H1 (cell line): Measurements from ENCODE around the gene UBR1. TPM values are rescaled to one million over a fixed set of nuclear protein-coding genes. Genes with fewer than 3 reads are reported as not detected.

Source experiments
- CEBPB ChIP-seq: IDR thresholded peaks from 2 replicates; pipeline ENCODE4 v1.6.1; 2012; ENCODE audit warnings: low read depth, low read length
- CHD7 ChIP-seq: fragments of 300-600 bp; sonication (generic); IDR thresholded peaks from 2 replicates; pipeline ENCODE4 v1.7.1; 2012; ENCODE audit warnings: low read length, moderate library complexity, mild to moderate bottlenecking, inconsistent platforms; ENCODE audit not compliant: insufficient replicate concordance
- CREB1 ChIP-seq: IDR thresholded peaks from 2 replicates; pipeline ENCODE4 v1.6.1; 2012; ENCODE audit warnings: inconsistent platforms
- HDAC2 ChIP-seq, 2 experiments: fragments of 300-600 bp in 1 of 2; sonication (generic) in 1 of 2; IDR thresholded peaks; 2 replicates each; pipeline ENCODE4 v1.6.1; 2011 to 2012; ENCODE audit warnings: low read depth in 2 of 2, low read length in 2 of 2, mild to moderate bottlenecking in 2 of 2, moderate library complexity in 2 of 2, borderline replicate concordance in 1 of 2, inconsistent platforms in 1 of 2
- JUND ChIP-seq: IDR thresholded peaks from 2 replicates; pipeline ENCODE4 v1.6.1; 2011; ENCODE audit warnings: mild to moderate bottlenecking, improper control_type of control experiment, low read length
- KDM1A ChIP-seq: fragments of 200-600, 300-600 bp; sonication (generic); IDR thresholded peaks from 2 replicates; pipeline ENCODE4 v1.7.1; 2016; ENCODE audit warnings: mild to moderate bottlenecking, low read length, borderline replicate concordance
- RFX5 ChIP-seq: IDR thresholded peaks from 2 replicates; pipeline ENCODE4 v1.6.1; 2011; ENCODE audit warnings: low read depth, low read length, improper control_type of control experiment, borderline replicate concordance
- SUZ12 ChIP-seq: fragments of 200-600 bp; sonication (generic); IDR thresholded peaks from 2 replicates; pipeline ENCODE4 v1.6.1; 2012; ENCODE audit warnings: mild to moderate bottlenecking, inconsistent platforms, low read length, moderate library complexity, mixed read lengths
- TAF1 ChIP-seq: IDR thresholded peaks from 2 replicates; pipeline ENCODE4 v1.6.1; 2011; ENCODE audit warnings: mild to moderate bottlenecking, low read depth, low read length
- TAF7 ChIP-seq: optimal IDR thresholded peaks from 2 replicates; pipeline ENCODE3; 2011; ENCODE audit warnings: low read depth, mild to moderate bottlenecking, inconsistent platforms, low read length, moderate library complexity, borderline replicate concordance
- polyA plus RNA-seq, 7 experiments: library from polyadenylated mRNA; depleted of rRNA in 3 of 7; stranded (reverse) in 5 of 7; unstranded in 2 of 7; fragments of >200 nt in 5 of 7; fragments of 200-250 nt in 2 of 7; gene quantifications; 1 replicate in 5 of 7; 2 replicates in 1 of 7; 4 replicates in 1 of 7; pipeline versions ENCODE4 v1.2.1 to v1.2.3, GENCODE V29; 2011 to 2013; ENCODE audit warnings: missing spikeins in 2 of 7, mixed read lengths in 2 of 7
- total RNA-seq: library from RNA; stranded (reverse); fragmentation: NEBNext Ultra II Directional; extraction: Animal tissue kit (Norgen Biotek cat#: 25700); gene quantifications from 2 replicates; pipeline ENCODE4 v1.2.1, GENCODE V29; 2021

UBR1 gene
- total and polyA plus RNA-seq, 2 of the 8 experiments (the other 6 are each of a cell fraction or from before 2014, with no cell fraction given), result 3.7 to 18.7 TPM

GRCh38 chr15:43095708-43096347, 10.0 kb downstream of the UBR1 start (continued):
- no peak for TF ChIP-seq CHD7
- no peak for TF ChIP-seq CREB1
- TF ChIP-seq KDM1A, result no peak
- no peak for TF ChIP-seq HDAC2 (IDR thresholded peaks at IDR 0.05; ENCODE audit: borderline replicate concordance in 1 of 2, low read depth in 2 of 2, low read length in 2 of 2)
- TF ChIP-seq JUND, result no peak
- no peak for TF ChIP-seq TAF1
- no peak for TF ChIP-seq SUZ12
- no peak for TF ChIP-seq TAF7
- no peak for TF ChIP-seq RFX5
- no peak for TF ChIP-seq CEBPB
- TF ChIP-seq, all 59 proteins: peak for 0
